RKO (cell line): ENCODE measurements around the gene CYP2A6.

ENCODE experiments used
- DNase-seq: peaks from one replicate; pipeline ENCODE4 v3.0.0-alpha.2; 2016; ENCODE audit warnings: low spot score

CYP2A6 gene

DNA sequence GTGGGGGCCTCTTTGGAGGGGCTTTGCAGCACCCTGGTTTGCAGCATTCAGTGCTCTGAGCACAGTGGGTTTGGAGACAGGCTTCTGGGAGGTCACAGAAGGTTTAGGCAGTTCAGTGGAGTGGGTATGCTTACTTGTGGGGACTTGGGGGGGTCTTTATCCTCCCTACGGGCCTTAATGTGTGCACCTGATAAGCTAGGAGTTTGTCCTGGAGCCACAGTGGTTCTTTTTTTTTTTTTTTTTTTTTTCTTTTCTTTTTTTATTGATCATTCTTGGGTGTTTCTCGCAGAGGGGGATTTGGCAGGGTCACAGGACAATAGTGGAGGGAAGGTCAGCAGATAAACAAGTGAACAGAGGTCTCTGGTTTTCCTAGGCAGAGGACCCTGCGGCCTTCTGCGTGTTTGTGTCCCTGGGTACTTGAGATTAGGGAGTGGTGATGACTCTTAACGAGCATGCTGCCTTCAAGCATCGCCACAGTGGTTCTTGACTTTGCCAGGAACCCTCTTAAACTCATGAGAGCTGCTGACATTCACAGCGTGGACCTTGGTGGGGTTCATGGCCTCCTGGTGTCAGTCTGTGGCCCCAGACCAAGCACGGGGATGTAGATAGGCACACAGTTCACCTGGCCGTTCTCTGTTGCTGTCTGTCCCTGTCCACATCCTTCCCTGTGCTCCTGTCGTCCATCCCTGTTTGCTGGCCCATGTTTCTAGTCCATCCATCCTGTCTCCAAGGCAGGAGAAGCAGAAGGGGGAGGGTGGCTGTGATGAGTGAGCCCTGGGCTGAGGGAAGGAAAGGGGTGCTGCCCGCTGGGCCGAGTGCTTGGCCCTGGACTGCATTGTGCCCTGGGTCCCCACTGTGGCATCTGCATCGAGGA, 48.6 kb downstream of the CYP2A6 start:
- no peak for DNase-seq

DNA sequence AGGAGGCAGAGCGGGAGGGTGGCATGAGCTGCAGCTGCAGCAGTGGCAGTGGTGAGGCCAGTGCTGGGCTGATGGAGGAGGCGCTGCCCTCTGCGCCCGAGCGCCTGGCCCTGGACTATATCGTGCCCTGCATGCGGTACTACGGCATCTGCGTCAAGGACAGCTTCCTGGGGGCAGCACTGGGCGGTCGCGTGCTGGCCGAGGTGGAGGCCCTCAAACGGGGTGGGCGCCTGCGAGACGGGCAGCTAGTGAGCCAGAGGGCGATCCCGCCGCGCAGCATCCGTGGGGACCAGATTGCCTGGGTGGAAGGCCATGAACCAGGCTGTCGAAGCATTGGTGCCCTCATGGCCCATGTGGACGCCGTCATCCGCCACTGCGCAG, 49.3 kb downstream of the CYP2A6 start:
- no peak for DNase-seq

DNA sequence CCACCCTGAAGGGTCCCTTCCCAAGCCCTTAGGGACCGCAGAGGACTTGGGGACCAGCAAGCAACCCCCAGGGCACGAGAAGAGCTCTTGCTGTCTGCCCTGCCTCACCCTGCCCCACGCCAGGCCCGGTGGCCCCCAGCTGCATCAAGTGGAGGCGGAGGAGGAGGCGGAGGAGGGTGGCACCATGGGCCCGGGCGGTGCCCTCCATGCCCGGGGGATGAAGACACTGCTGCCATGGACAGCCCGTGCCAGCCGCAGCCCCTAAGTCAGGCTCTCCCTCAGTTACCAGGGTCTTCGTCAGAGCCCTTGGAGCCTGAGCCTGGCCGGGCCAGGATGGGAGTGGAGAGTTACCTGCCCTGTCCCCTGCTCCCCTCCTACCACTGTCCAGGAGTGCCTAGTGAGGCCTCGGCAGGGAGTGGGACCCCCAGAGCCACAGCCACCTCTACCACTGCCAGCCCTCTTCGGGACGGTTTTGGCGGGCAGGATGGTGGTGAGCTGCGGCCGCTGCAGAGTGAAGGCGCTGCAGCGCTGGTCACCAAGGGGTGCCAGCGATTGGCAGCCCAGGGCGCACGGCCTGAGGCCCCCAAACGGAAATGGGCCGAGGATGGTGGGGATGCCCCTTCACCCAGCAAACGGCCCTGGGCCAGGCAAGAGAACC, 49.8 kb downstream of the CYP2A6 start:
- DNase-seq: no peak

DNA sequence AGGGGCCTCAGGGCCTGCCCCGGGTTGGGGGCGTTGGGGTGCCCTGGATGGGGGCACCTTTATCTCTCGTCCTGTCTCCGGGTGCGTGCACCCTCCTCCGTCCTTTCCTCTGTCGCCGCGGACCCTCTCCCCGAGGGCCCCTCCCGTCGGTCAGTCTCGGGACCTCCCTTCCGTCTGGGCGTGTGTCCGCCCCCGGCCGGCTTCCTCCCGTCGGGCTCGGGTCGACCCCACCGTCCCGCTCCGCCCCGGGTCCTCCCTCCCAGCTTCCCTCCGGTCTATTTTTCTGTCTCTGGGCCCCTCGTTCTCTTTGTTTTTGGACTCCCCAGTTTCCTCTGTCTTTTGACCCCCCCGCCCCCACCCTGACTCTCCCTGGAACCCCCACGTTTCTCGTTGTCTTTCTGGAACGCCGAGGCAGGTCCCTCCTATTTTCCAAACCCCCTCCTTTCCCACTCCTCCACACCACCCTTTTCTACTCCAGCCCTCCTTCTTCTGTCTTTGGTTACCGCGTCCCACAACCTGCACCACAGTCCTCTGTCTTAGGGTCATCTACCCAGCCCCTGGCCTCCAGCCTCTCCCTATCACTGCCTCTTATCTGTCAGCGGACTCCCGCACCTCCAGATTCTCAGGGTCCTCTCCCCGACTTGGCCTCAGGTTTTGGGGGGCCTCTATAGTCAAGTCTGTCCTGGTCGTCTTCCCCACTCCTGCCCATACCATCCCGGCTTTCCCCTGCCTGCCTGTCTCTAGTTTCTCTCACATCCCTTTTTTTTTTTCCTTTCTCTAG, 50.5 kb downstream of the CYP2A6 start:
- no peak for DNase-seq

DNA sequence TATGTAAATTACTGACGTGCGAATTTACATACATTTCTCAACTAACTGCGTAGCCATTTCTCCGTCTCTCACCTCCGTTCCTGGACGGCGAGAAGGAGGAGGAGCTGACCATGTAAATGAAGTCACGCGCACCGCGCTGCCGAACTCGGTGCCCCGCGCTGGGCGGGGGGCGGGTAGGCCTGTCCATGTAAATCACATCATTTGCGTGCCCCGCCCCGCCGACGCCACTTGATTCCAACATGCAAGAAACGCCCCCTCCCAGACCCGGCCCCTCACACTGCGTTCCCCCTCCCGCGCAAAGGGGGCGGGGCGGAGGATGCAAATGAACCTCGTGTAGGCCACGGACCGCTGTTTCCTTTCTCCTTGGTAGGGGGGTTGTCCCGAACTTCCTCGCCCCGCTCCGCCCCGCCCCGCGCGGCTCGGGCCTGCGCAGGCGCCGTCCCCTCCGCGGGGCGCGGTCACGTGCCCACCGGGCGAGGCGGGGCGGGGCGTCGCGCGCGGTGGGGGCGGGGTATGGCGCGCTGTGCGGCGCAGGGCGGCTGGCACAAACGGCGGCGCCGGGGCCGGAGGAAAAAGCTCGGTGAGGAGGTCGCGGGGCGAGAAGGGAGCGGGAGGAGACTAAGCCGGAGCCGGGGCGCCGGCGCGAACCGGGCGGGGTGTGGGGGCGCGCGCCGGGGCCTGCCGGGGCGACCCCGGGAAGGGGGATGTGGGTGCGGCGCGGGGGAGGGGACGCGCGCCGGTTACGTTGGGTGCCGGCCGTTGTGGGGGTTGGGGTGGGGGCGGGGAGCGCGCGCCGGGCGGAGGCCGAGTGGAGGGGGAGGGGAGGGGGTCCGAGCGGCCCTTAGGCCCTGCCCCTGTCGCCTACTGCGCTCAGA, 51.3 kb downstream of the CYP2A6 start, which contains the start of gene EGLN2:
Gene EGLN2, plus strand, starts transcription at position 509 of the 875 bp plus-strand sequence. CDS start 1,382 bp downstream, outside the sequence.
- DNase-seq: peak; percentile 99

DNA sequence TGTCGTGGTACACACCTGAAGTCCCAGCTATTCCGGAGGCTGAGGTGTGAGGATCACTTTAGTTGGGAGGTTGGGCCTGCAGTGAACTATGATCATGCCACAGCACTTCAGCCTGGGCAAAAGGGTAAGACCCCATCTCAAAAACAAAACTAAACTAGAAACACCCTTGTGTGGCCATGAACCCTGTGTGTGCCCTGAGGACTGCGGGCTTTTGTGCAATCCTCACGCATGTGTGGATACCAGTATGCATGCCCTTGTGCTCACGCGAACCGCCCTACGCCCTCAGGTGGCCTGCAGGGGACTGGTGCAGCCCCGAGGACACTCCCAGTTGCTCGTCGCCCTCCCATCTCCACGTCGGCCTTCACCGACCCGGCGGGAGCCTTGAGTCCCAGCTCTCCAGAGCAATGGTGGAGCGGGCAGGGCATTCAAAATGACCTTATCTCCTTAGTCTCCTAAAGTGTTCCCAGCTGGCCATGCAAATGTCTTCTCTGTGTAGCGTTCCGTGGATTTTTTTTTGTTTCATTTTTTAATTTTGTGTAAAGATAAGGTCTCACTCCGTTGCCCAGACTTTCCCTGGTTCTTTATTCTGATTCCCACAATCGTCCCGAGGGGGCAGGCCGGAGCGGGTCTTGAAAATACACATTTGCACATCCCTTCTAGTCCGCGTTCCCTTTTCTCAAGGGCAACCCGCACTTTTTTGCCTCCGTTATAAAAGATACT, 52.1 kb downstream of the CYP2A6 start:
- no peak for DNase-seq

DNA sequence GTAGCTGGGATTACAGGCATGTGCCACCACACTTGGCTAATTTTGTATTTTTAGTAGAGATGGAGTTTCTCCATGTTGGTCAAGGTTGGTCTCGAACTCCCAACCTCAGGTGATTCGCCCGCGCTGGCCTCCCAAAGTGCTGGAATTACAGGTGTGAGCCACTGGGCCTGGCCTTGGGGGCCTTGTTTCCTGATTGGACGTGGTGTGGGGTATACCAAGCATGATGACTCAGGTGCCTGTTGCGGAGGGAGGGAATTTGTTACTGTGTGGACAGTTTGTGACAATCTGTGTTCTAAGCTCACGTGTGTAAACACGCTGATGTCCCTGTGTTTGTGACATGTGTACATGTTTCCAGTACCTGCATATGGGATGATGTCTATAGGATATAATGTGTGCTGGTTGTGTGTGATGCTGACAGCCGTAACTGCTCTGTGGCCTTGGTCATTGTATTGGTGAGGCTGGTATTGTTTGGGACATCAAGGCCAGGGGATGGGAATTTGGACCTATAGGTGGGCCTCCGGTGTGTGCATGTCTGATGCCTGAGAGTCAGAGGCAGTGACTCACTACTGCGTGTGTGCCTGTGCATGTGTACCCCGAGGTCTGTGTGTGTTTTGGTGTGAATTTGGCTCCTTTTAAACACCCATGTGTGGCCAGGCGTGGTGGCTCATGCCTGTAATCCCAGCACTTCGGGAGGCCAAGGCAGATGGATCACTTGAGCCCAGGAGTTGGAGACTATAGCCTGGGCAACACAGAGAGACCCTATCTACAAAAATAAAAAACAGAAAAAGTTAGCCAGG, 52.9 kb downstream of the CYP2A6 start:
- DNase-seq: no peak
